ENCODE data around the gene RAB39A. TPM values are rescaled to one million over a fixed set of nuclear protein-coding genes. Genes with fewer than 3 reads are reported as not detected.

Gene RAB39A, protein sequence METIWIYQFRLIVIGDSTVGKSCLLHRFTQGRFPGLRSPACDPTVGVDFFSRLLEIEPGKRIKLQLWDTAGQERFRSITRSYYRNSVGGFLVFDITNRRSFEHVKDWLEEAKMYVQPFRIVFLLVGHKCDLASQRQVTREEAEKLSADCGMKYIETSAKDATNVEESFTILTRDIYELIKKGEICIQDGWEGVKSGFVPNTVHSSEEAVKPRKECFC
- total RNA-seq = 0.13 TPM in 1 of 2 replicates, not detected in the other

DNA sequence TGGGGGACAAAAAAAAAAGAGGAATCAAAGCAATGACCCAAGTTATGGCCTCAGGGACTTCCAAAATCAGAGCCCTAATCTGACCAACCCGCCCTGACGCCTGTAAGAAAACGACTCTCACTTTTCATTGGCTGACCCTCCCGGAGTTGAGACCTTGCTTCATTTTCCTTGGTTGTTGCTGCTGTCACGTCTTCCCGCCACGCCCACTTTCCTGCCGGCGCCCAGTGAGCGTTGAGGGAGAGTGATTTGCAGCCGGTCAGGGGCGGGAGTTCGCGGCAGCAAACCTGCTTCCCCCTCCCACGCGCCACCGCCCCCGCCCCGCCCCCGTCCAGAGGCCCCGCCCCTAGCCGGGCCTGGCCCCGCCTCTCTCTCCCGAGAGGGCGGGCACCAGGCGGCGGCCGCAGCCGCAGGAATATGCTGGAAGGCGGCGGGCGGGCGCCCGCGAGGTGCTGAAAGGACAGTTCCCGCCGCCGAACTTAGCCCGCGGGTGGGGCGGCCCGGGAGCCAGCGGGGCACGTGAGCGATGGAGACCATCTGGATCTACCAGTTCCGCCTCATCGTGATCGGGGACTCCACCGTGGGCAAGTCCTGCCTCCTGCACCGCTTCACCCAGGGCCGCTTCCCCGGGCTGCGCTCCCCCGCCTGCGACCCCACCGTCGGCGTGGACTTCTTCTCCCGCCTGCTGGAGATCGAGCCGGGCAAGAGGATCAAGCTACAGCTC is at the start of gene RAB39A:
Gene RAB39A, plus strand, starts transcription at position 403 of the 721 bp plus-strand sequence. Its CDS starts 121 bp downstream, at position 524.

DNA sequence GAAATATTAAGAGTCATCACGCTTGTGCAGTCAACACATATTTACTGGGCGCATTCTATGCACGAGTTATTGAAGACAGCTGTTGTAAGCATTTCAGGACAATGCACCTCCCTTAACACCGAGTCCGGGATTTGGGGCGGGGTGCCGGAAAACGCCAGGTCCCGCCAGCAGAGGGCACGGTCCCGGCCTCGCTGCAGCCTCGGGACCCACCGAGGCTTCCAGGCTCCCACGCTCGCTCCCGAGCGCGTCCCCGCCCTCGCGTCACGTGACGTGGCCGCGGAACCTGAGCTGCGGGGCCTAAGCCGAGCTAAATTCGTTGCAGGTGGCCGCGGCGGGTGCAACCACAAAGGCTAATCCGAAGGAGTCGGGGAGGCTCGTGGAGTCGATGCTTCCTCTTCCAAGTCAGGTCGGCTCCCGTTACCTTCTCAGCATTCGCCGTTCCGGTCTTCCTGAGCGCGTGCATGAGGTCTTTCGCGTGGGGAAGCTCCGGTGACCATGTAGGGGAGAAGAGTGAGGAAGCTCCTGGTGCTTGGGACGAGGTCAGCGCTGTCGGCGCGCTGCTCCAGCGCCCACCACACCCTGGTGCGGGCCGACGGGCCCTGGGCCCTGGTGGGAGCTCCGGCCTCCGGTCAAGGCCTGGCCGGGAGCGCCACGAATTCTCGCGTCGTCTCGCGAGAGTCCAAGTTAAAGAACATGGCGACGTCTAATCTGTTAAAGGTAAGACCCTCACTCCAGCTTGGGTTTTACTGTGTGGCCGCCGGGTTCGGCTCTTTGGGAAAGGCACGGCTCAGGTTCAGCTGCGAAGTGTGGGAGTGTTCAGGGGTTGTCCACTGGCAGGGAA is 80.6 kb downstream of the RAB39A start, which contains the start of gene CUL5:
Gene CUL5, plus strand, starts transcription at position 243 of the 841 bp plus-strand sequence. Its CDS starts 451 bp downstream, at position 694.

Other genes starting within 250 kb of the RAB39A start
- not detected in 2 replicates for gene SLN, start 216.4 kb upstream of the RAB39A start, total RNA-seq
- 28.7 and 57.2 TPM in 2 replicates for gene SLC35F2, start 69.7 kb upstream of the RAB39A start, total RNA-seq
- gene CUL5, start 80.5 kb downstream of the RAB39A start, total RNA-seq = 23.0 and 42.7 TPM in 2 replicates
- 77.2 and 166 TPM in 2 replicates for gene ACAT1, start 193.1 kb downstream of the RAB39A start, total RNA-seq